SH-SY5Y (cell line): Measurements from ENCODE around the gene CEACAM3.

Experiments used
- GATA2 ChIP-seq: IDR thresholded peaks from 2 replicates; pipeline ENCODE4 v1.6.1; 2011; ENCODE audit warnings: mild to moderate bottlenecking, low read depth, low read length
- GATA3 ChIP-seq: IDR thresholded peaks from 2 replicates; pipeline ENCODE4 v1.6.1; 2011; ENCODE audit warnings: low read depth, mild to moderate bottlenecking, low read length, moderate library complexity

DNA sequence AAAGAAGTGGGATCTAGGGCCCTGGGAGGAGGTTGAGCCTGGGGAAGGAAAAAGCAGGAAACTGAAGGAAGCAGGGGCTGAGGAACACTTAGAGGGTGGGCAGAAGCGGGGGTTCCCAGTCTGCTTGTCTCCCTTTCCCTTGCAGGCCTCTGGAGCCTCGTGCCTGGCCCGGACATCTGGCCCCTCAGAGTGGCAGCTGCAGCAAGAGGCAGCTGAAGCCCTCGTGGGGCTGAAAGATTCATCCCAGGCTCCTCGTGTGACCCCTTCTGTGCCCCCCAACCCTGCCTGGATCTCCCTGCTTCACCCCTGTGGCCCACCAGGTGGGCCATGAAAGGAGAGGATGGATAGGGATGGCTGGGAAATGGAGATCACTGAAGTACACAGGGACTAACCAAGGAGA, 54.0 kb downstream of the CEACAM3 start:
- TF ChIP-seq GATA2: no peak
- no peak for TF ChIP-seq GATA3
